Sciatic nerve (tissue), 2 donors: ENCODE data around the gene TRAF6. TPM values are rescaled to one million over a fixed set of nuclear protein-coding genes. Genes with fewer than 3 reads are reported as not detected.
"Not testable (repeated sequence)": the region's sequence is repeated elsewhere in the genome, so short reads cannot be mapped to it uniquely, and the experiment has no call there.

ENCODE experiments used
- ATAC-seq: fragments of 200-7000 bp; cut with Tn5 transposase; one replicate; pipeline ENCODE4 v1.9.1; 2020; ENCODE audit warnings: mild to moderate bottlenecking, moderate library complexity
- DNase-seq: peaks from one replicate; pipeline ENCODE4 v3.0.0-alpha.2; 2020; ENCODE audit warnings: low spot score
- intact Hi-C: fragments of 100-400 bp; cut with DNase I; formaldehyde crosslinking; loops from one replicate; pipeline ENCODE4 v1.14.2; 2022
- total RNA-seq: library from RNA; stranded (reverse); fragmentation: NEBNext Ultra II Directional; extraction: Animal tissue kit (Norgen Biotek cat#: 25700); gene quantifications from one replicate; pipeline ENCODE4 v1.2.1, GENCODE V29; 2021
- donor health status: DM: no; HTN: no; CAD: no.
- donor health status: DM: no; HTN: no; CAD: no.

The TRAF6 gene
- total RNA-seq, 1 donor from 2014 or later: 16.6 TPM

DNA sequence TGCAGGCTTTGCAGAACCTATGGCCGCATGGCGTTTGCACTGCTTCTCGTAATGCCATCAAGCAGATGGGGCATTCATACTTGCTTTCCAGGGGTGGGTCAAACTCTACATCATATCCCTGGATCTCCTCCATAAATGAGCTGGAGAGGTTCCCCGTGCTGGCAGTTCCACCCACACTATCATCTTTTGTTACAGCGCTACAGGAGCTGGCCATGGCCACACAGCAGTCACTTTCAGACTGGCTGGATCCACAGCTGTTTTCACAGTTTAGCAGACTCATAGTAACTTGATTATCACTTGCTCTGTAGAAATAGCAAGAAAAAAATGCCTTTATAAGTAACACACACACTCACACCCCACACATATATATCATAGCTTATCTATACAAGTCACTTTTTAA lies 8.8 kb downstream of the TRAF6 start:
- intact Hi-C loops: loop anchor here (10.0 kb wide), 1 partner anchor 206 kb away; the partner anchor contains the start of gene PRR5L
- ATAC-seq (no peak), DNase-seq (no peak)

DNA sequence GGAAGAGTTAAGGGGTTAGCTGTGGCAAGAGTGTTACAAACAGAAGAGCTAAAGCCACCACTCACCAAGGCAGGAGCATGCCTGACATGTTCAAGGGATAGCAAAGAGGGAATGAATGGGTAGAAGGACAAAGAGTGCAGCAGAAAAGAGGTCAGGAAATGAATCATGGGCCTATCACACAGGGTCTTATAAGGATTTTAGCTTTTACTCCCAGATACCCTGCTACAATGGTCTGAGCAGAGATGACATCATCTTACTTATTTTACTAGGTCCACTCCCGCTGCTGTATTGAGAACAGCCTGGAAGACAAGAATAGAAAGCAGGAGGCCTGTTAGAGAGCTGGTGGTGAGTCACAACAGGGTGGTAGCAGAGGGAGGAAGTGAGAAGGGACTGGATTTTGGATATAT lies 9.8 kb downstream of the TRAF6 start:
- intact Hi-C loops: loop anchor here (10.0 kb wide), 1 partner anchor 206 kb away; the partner anchor contains the start of gene PRR5L
- no peak for ATAC-seq

DNA sequence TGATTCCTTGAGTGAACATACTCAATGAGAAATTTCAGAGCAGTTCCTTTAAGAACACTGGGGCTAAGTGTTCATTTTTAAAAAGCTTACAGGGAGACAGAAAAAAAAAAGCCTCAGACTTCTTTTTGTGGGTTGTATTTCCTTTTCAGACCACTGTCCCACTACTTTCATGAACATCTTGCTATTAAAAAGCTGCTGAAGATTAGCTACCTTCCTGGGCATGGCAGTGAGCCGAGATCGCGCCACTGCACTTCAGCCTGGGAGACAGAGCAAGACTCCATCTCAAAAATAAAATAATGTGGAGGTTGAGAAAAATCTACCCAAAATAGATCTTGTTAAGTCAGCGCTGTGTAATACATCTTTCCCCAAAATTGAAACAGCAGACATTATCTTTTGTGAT lies 10.8 kb downstream of the TRAF6 start:
- ATAC-seq (no peak), DNase-seq (no peak)
- intact Hi-C loops: no loop called here

More for the DNA sequence above, 9.8 kb downstream of the TRAF6 start:
- DNase-seq: no peak

DNA sequence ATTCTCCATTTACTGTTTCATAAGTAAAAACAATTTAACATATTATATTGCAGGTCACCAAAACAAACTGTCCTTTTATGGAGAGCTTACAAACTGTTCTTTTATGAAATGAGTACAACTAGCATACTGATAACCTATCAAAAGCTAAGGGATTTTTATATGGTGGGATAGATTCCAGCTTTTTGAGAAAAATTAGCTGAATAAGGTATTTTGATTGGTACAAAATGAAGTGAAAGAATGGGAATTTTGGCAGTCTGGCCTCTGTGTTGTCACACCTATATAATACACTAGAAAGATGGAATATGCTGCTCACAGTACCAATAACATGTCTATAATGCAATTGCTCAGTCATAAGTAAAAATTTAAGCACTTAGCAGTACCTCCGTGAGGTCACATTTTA lies 11.4 kb downstream of the TRAF6 start:
- ATAC-seq: no peak
- DNase-seq: no peak
- intact Hi-C loops: no loop called here

DNA sequence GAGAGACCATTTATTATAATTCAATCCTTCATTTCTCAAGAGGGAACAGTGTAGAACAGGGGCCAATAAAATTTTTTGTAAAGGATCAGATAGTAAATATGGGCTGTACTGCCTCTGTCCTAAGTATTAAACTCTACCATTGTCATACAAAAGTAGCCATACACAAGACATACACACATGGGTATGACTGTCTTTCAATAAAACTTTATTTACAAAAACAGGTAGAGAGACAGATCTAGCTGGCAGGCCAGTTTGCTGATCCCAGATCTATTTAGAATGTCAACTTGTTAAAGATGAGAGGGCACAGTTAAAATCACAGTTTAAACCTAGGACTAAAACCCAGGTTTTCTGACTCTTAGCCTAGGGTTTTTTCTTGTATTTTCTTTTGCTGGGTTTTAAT lies 16.7 kb downstream of the TRAF6 start:
- DNase-seq: no peak
- intact Hi-C loops: no loop called here
- ATAC-seq: no peak

DNA sequence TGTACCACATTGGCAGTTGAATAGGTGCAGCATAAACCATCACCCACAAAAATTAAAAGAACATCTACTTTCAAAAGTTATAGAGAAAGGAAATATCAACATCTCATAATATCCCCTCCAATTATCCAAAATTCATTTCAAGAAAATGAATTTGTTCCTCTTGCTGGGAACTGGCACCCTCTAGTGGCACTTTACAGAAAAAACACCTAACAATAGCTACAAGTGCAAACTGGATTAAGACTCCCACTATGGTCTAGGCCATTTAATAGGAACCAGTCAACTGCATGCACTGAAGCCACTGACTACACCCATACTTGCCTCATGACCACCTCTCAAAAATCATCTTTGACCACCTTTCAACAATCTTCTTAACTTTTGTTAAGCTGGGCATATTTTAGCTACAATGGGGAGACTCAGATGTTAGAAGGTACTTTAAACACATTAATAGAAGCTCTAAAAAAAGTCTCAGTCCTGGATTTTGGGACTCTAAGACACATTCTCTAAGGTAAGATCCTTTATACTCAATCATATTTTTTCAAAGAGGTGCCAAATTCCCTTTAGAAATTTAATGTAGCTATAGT lies 17.3 kb downstream of the TRAF6 start:
- intact Hi-C loops: no loop called here
- ATAC-seq (no peak), DNase-seq (no peak)

DNA sequence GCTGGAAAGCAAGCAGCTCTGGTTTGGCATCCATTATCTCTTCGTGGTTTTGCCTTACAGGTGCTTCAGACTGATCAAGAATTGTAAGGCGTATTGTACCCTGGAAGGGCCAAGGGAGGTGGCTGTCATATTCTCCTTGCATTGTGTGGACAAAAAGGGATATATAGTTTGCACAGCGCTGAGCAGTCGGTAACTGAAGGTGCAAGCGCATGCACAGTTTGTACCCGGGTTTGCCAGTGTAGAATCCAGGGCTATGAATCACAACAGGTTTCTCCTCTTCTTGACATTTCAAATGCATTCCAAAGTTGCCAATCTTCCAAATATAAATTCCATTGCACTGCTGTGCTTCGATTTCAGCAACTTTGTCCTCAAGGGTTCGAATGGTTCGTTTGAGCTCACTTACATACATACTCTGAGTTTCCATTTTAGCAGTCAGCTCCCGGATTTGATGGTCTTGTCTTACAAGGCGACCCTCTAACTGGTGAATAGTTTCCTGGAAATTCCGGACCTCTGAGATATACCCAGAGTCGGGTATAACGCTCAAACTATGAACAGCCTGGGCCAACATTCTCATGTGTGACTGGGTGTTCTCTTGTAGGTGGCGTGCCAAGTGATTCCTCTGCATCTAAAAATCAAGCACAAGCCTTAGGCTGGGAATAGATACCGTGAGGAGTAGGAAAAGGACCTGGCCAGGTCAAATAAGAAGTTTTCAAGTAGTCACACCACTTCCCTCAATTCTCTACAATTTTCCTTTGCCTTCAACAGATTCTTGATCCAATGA lies 19.9 kb downstream of the TRAF6 start:
- DNase-seq (no peak), ATAC-seq (no peak)
- intact Hi-C loops: no loop called here

DNA sequence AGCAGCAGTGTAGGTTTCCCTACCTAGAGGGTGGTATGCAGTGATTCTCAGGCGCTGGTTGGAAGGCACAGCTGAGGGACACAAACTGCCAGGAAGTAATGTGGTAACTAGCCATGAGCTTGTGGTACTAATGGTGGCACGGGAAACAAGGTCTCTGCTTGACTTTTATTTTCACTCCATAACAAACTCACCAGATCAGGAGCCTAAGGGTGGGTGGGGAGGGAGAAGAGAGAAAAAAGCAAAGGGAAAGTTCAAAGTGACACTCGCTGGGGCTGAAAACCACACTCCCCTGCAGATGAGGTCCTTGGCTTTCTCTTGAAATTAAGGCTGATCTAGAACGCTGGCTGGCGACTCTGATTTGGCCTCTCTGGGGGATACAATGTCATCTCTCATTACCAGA lies 22.0 kb downstream of the TRAF6 start:
- ATAC-seq: no peak
- no peak for DNase-seq
- intact Hi-C loops: no loop called here

DNA sequence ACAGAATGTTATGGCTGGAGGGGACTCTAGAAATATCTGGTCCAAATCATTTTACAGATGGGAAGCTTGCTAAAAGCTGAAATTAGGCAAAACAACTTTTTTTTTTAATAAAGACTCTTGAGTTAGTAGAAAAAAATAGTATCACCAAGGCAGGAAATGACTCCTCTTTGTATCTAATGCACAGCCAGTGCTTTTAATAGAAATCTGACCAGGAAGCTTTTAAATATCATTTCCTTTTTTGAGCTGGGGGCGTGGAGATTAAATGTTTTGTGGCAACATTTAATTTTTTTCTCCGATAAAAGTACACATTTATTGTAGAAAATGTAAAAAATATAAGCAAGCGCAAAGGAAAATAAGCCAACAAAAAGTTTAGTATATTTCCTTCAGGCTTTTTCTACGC lies 22.5 kb downstream of the TRAF6 start:
- no peak for DNase-seq

DNA sequence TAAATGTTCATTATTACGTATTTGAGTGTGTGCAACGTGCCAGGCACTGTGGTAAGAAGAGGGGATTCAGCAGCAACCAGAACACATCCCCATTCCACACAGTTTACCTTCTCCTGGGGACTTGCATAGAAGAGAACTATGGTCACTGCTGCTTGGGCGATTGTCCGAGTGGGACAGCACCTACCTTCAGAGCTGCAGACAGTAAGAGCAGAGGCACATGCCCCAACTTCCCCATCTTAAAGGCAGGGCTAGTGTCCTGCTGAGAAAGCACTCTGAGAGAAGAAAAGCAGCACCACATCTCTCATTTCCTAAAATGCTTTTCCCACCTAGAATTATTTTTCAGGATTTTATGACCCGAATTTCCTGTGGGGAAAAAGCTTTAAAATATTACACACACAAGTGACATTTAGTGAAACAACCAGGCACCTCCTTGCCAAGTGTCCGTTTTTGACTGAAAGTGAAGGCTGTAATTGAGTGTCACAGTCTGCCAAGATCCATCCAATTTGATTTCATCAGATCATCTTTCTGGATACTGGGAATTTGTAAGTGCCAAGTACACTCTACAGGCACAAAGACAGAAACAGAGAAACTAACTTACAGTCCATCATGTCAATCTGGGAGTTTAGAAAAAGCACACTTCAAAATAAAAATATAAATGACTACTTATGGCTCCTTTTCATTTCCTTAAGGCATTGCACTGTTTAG lies 24.6 kb downstream of the TRAF6 start:
- intact Hi-C loops: no loop called here
- DNase-seq (no peak), ATAC-seq (peak; percentile 50)

More for the DNA sequence above, 22.5 kb downstream of the TRAF6 start:
- intact Hi-C loops: no loop called here
- ATAC-seq: no peak

DNA sequence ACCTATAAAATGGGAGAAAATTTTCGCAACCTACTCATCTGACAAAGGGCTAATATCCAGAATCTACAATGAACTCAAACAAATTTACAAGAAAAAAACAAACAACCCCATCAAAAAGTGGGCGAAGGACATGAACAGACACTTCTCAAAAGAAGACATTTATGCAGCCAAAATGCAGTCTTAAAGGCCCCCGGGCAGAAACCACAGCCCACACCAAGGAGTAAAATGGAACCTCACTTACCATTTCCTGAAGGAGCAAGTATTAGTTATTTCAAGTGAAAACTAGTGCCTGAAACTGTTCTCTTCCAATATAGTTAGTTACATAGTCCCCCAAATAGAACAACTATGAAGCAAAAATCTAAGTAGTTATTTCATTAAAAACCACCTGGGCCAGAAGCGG lies 27.0 kb downstream of the TRAF6 start:
- ATAC-seq, intact Hi-C loops, DNase-seq: not testable (repeated sequence)

DNA sequence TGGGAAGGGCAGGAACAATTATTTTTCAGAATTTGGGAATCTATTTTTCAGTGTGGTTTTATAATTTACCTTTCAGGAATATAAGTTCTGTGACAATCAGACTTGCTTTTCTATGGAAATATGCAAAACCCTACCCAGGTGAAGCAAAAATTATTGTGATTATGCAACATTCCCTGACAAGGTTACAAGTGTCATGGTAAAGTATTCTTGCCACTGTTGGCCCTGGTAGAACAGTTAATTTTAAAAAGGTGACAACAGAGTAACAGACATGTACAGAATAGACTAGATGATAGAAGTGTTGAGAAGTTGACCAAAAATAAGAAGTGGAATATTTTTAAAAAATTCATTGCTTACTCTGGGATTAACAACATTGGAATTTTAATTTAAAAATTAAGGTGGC lies 29.2 kb downstream of the TRAF6 start:
- DNase-seq (no peak), ATAC-seq (no peak)
- intact Hi-C loops: no loop called here

DNA sequence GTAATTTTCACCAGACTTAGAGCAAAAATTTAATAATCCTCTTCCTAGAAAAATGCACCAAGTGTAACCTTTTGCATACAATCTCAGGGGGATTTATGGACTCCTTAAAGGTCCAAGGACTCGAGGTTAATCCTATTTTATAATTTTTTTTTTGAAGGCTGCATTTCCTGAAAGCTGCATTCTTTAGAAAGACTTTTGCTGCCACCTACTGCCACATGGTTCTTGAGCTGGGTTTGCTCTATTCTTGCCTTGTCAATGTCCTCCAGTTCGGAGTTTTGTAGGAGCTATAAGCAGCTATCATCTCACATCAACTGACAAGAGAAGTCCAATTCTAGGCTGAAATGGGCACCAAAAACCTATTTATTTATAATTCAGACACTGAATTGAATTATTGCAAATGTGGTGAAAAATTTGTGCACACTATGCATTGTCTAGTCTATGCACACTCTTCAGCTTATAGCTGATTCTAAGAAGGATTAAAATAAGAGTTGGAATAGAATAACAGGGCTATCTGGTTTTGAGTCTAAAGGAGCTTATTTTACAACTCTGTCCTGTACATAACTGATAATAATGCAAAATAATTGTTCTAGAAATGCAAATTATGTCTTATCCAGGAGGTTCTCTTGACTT lies 31.3 kb downstream of the TRAF6 start:
- intact Hi-C loops: no loop called here
- no peak for DNase-seq
- ATAC-seq: peak; percentile 74

DNA sequence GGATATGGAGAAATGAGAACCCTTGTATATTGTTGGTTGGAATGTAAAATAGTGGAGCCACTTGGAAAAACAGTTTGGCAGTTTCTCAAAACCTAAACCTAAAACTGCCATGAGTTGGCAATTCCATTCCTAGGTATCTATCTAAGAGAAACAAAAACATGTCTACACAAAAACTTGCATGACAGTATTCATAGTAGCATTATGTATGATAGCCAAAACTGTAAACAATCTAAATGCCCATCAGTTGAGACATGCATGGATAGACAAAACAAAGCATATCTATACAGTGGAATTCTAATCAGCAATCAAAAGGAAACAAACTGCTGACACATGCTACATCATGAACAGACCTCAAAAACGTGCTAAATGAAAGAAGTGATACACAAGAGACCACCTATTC lies 34.9 kb downstream of the TRAF6 start:
- ATAC-seq (no peak), DNase-seq (no peak)
- intact Hi-C loops: no loop called here

DNA sequence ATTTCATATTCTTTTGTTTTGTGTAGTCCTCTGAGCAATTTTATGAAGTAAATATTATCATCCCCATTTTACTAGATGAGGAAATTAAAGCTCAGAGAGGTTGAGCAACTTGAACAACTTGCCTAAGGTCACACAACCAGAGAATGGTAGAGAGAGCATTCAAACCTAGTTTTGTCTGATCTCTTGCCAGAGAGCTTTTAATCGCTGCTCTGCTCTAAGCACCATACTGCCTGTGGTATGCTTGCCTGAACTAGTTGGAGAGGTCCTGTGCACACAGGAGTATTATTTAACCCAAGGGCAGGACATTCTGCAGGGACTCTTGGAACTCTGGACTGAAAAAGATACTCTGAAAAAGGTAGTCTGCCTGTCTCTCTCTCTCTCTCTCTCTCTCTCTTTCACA lies 38.5 kb downstream of the TRAF6 start:
- intact Hi-C loops: no loop called here
- no peak for ATAC-seq

DNA sequence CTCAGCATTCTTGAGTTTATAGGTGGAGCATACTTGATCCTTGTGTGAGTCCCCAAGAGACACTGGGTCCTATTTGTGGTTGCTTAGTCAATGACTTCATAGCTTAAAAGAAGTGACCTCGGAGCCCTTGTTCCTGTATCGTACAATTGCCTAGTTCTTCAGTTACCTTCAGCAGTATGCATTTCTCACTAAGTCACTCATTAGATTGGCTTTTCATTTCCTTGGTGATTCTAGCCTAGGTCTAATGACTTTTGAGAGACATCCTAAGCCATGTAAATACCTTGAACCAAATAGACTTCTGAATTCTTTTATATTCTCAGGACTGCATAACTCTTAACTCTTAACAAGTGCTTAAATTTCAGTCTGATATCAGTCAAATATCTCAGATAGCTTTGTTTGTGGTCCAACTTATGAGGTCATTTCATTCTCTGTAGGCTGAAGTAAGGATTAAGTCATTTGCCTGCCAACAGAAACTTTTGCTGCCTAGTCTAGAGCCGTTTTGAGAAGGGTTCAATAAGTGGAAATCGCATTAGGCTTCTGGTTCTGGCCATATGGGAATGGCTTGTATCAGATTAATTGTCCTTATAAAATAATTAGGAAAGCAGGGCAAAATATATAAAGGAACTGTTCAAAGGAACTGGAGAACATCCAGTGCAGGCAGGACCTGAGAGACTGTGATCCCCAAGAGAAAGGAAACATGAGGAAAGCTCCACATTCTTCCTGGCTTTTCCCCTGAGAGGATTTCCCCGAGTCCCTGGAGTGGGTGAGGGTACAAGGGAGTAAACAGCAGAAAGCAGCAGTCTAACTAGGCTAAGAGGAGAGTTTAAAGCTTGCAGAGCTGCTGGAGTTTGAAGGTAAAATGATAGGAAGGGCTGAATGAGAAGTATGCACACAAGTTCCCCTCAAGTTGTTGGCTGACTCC lies 39.9 kb downstream of the TRAF6 start:
- DNase-seq: no peak
- ATAC-seq: no peak
- intact Hi-C loops: no loop called here

More for the DNA sequence above, 38.5 kb downstream of the TRAF6 start:
- DNase-seq: no peak

DNA sequence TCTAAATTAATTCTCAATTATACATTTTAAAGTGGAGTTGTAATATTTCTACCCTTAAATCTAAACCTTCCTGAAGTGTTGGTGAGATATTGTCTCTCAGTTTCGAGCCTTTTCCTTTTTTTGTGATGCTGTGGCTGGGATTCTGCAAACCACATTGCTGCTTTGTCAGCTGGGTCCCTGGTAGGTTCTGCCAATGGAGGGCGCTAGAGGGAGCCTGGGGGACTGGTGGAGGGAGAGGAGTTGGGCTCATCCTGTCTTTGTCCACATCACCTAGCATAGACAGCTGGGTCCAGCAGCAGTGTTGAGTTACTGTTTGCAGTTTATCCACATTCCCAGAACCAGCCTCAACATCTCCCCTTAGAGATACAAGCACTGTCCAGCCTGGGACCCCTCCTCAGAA lies 41.0 kb downstream of the TRAF6 start:
- ATAC-seq: no peak
- no peak for DNase-seq
- intact Hi-C loops: no loop called here

DNA sequence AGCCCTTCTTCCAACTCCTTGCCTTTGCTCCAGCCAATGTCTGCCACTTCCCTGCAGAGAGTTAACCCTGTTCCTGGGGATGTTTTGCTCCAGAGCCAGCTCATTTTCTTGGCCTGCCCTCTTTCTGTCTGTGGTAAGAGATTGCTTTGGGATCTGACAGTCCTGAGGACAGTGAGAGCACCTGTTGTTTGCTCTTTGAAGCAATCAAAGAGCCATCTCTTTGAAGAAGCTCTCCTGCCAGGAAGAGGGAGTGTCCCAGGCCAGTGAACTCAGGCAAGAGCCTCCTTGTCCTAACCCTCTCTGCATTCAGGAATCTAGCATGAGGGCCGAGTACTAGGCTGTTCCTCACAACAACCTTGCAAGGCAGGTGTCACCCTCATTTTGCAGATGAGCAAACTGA lies 42.2 kb downstream of the TRAF6 start:
- intact Hi-C loops: no loop called here
- no peak for ATAC-seq
- DNase-seq: no peak

DNA sequence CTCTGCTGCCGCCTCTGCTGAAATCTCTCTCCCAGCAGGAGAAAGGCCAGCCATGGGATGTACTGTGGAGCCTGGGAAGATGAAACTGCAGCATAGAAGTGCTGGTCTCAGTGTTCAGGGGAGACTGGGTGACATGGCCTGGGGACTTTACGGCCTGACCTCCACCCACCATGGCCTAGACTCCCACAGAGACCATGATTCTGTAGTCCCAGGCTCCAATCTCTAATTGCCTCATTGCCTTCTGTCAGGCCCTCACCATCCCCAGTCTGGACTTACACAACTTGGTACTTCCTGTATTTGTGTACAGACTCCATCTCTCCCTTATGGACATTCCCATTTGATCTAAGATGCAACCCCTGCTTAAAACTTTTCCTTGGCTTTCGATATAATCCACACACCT lies 43.1 kb downstream of the TRAF6 start:
- ATAC-seq: no peak
- DNase-seq: no peak
- intact Hi-C loops: no loop called here
